AG04449 (cell line): ENCODE measurements around the gene PPP1R14D.

Source experiments
- CTCF ChIA-PET: fragments of 350-600 bp; formaldehyde crosslinking; extraction: SDS; loops from one replicate; lab custom pipeline; 2021; ENCODE audit warnings: antibody characterized with exemption; lab: Yijun Ruan, JAX
- POLR2A ChIA-PET: fragments of 400-600, 350-600 bp; formaldehyde crosslinking; extraction: SDS; loops from one replicate; lab custom pipeline; 2020; ENCODE audit warnings: antibody characterized with exemption, inconsistent platforms; lab: Yijun Ruan, JAX
- DNase-seq: peaks from one replicate; pipeline ENCODE4 v3.0.0-alpha.2; 2010; ENCODE audit warnings: low read depth, low spot score
- H3K4me3 ChIP-seq: 2 replicates; pipeline ENCODE4 v1.5.1; 2011; ENCODE audit warnings: low read depth, mild to moderate bottlenecking, control low read depth, low read length
- TF ChIP-seq, protein P1 (sequence below): IDR thresholded peaks from one replicate; pipeline ENCODE4 v1.5.1; 2011; ENCODE audit warnings: mild to moderate bottlenecking, moderate library complexity, low read length, control low read depth, inconsistent platforms; ENCODE audit not compliant: insufficient read depth; ENCODE audit errors: missing control alignments

PPP1R14D gene

DNA sequence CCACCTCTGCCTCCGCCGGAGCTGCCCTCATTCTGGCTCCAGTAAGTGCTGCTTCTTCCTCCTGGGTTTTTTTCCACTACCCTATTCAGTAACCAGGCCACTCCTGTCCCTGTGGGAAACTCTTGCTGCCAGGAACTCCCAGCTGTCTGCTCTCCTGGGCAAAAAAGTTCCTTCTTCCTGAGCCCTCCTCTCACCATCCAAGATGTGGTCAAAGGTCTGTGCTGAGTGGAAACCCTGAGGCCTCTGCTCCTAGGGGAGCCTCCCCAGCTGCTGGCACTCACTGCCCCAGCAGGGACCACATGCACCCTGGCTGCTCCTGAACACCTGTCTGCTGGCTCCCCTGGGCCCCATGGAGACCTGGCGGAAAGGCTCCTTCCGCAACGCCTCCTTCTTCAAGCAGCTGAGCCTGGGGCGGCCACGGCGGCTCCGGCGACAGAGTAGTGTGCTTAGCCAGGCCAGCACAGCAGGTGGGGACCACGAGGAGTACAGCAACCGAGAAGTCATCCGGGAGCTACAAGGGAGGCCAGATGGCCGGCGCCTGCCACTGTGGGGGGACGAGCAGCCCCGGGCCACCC lies 58.3 kb downstream of the PPP1R14D start:
- CTCF ChIA-PET = interaction anchor here (1.0 to 2.2 kb wide), 3 partner anchors 15 to 89 kb away, joined by 3 to 5 read pairs (median 4); no protein-coding TSS in a partner anchor
- TF ChIP-seq, protein P1, sequence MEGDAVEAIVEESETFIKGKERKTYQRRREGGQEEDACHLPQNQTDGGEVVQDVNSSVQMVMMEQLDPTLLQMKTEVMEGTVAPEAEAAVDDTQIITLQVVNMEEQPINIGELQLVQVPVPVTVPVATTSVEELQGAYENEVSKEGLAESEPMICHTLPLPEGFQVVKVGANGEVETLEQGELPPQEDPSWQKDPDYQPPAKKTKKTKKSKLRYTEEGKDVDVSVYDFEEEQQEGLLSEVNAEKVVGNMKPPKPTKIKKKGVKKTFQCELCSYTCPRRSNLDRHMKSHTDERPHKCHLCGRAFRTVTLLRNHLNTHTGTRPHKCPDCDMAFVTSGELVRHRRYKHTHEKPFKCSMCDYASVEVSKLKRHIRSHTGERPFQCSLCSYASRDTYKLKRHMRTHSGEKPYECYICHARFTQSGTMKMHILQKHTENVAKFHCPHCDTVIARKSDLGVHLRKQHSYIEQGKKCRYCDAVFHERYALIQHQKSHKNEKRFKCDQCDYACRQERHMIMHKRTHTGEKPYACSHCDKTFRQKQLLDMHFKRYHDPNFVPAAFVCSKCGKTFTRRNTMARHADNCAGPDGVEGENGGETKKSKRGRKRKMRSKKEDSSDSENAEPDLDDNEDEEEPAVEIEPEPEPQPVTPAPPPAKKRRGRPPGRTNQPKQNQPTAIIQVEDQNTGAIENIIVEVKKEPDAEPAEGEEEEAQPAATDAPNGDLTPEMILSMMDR = no peak
- no peak overlapping the region for H3K4me3 ChIP-seq
- DNase-seq = no peak
- POLR2A ChIA-PET = interaction anchor here (1.0 kb wide), 1 partner anchor 12 kb away, joined by 4 read pairs; no protein-coding TSS in a partner anchor

DNA sequence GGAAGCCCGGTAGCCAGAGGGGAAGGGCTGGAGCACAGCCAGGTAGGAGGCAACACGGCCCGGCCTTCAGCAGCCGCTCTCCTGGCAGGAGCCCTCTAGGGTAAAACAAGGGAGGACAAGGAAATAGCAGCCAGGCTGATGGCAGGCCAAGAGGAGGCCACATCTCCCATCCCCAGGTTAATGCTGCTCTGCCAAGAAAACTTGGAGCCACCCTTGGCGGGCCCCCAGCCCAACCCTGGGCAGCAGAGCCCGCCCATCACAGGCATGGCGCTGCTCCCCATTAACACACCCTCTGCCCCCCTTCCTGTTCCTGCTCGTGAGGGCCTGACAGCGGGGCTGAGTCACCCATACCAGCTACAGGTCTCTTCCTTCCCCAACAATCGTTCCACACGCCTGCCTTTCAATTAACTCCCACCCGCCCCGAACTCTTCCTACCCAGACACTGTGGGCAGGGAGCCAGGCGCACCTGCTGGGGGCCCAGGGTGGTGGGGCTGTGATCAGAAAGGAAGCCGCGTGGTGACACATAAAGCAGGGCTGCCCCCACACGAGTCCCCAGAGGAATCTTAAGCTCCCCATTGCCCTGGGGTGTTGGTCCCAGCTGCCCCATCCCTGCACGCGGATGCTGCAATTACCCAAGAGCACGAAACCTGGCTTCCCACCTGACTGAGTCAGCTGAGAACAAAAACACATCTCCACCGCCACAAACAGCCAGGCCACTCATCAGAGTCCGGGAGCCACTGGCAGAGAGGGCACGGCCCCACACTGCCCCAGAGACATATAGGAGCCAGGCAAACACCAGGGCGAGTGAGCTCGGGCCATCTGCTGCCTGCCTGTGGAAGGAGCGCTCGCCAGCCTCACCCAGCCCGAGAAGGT lies 59.0 kb downstream of the PPP1R14D start, which contains the start of gene C15orf62:
TSS of gene C15orf62 (plus strand) at position 707 of the 873 bp plus-strand sequence. CDS start 516 bp downstream, outside the sequence.
- CTCF ChIA-PET = interaction anchor here (1.0 to 2.2 kb wide), 4 partner anchors 8 to 76 kb away, joined by 3 to 6 read pairs (median 4); no protein-coding TSS in a partner anchor
- POLR2A ChIA-PET = interaction anchor here (1.0 kb wide), 1 partner anchor 12 kb away, joined by 4 read pairs; no protein-coding TSS in a partner anchor

DNA sequence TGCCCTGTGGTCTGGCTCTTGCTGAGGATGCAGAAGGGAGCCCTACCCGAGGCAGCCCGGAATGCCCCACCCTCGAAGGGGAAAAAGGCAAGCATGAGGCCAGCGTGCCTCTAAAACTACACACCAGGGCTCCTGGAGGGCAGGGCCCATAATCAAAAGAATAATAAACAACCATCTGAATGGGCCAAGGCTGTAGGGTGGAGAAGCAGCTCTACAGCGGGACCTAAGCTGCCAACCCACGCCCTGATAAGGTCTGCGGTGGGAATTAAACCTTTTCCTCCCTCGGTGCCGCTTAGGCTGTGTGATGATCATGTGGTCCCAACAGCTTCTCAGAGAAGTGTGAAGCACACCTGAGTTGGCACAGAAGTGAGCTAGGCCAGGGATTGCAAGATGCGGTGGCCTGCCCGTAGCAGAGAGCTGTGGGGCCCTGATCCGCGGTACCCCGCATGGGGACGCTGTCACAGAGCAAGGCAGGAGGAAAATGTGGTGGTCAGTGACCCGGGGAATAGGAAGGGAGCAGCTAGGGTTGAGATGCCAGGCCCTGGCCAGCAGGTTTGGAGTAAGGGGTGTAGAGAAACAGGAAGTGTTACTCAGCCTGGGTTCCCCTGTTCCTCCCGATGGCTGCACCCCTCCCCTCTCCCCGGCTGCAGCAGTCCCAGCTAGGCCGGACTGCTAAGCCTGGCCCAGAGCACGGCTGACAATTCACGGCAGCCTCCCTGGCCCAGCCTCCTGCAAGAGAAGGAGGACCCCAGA lies 59.8 kb downstream of the PPP1R14D start:
- CTCF ChIA-PET = interaction anchor here (1.1 to 2.2 kb wide), 3 partner anchors 8 to 75 kb away, joined by 3 to 6 read pairs (median 5); no protein-coding TSS in a partner anchor
- POLR2A ChIA-PET = no interaction called here
- H3K4me3 ChIP-seq = no peak overlapping the region
- no peak for DNase-seq
- TF ChIP-seq, protein P1 = no peak

More for the DNA sequence above, 59.0 kb downstream of the PPP1R14D start, which contains the start of gene C15orf62:
- no peak for DNase-seq
- TF ChIP-seq, protein P1 = no peak
- H3K4me3 ChIP-seq = no peak within 1 kb of the TSS

DNA sequence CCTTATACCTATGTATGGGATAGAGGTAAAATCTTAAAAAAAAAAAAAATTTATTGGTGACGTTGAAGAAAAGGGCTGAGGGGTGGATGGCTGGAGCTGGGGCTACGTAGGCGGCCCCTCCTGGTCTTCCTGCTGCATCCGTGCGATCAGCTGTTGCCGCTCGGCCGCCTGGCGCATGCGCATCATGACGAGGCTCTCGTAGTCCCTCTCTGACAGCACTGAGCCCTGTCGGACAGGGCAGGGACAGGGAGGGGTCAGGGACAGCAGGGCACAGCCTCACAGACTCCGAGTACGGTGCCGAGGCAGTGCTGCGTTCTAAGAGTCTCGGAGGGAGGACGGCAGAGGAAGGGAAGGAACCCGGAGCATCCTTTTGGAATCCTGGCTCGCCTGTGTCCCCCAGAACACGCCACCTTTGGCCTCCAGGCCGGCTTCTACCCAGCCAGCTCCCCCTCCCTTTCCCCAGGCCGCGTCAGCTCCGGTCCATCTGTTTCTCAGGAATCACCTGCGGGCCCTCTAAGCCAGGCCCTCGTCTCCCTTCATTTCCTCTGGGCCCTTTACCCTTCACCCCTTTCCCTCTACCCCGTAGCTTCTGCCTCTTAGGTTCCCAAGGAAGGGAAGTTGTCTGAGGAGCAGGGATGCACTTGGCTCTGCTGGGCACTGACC lies 60.5 kb downstream of the PPP1R14D start:
- ChIA-PET POLR2A (no interaction called here), CTCF (interaction anchor here (2.0 to 2.2 kb wide), 2 partner anchors 9 to 17 kb away, joined by 5 to 6 read pairs; no protein-coding TSS in a partner anchor)
- DNase-seq = no peak
- TF ChIP-seq, protein P1 = no peak
- no peak overlapping the region for H3K4me3 ChIP-seq

DNA sequence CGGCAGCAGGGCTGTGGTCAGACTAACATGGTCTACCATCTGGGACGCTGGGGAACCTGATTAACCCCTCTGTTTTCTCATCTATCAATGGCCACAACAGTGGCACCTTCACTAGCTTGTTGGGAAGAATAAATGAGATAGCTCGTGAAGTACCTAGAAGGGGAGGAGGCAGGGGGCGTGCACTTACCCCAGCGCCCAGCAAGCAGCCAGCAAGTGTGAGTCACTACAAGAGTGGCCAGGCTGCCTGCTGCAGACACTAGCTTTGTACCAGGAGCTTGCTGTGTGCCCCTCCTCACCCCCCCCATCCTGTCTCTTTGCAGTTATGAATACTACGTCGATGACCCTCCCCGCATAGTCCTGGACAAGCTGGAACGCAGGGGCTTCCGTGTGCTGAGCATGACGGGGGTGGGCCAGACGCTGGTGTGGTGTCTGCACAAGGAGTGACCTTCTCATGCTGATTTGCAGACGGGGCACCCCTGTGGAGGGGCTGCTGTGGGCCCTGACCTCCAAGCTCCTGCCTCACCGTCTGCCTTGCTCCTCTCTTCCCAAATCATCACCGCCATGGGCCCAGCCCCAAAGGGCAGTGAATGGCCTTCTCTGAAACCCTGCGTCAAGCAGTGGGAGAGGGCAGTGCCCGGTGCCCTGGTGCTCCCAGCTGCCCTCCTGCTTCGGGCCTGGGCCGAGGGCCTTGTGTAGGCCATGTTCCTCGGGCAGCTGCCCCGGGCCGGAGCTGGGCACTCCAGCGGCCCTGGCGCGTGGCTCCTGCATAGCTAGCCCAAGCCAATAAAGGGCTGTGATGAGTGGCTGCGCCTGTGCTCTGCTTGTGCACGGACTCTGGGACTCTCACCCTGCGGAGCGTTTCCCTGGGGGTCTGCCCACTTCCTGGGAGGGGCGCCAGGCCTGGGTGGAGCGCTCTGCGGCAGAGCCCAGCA lies 61.3 kb downstream of the PPP1R14D start:
- POLR2A ChIA-PET = interaction anchor here (1.1 kb wide), 1 partner anchor 40 kb away, joined by 3 read pairs; the partner anchor contains the start of gene DNAJC17
- DNase-seq = no peak
- no peak overlapping the region for H3K4me3 ChIP-seq
- TF ChIP-seq, protein P1 = no peak
- CTCF ChIA-PET = interaction anchor here (0.9 to 2.7 kb wide), 7 partner anchors 10 to 125 kb away, joined by 3 to 9 read pairs (median 6); no protein-coding TSS in a partner anchor
